Gastroesophageal sphincter (tissue), 3 donors: ENCODE measurements around the gene PSMC2.

Experiments
- EP300 ChIP-seq: sonication (generic); formaldehyde crosslinking; IDR thresholded peaks from one replicate; pipeline ENCODE4 v1.6.1; 2017; ENCODE audit warnings: antibody characterized with exemption, mild to moderate bottlenecking
- POLR2A ChIP-seq, 2 donors: fragments of 450-650 bp; IDR thresholded peaks; one replicate each; pipeline ENCODE4 v1.6.1; 2017; ENCODE audit warnings: antibody characterized with exemption in 2 of 2, mild to moderate bottlenecking in 2 of 2, moderate library complexity in 1 of 2
- POLR2AphosphoS5 ChIP-seq: sonication (generic); formaldehyde crosslinking; IDR thresholded peaks from one replicate; pipeline ENCODE4 v1.6.1; 2017; ENCODE audit warnings: antibody characterized with exemption
- TF ChIP-seq, protein P1 (sequence below), 4 experiments: fragments of 200-600 bp in 2 of 4; fragments of 450-650 bp in 2 of 4; sonication (generic) in 1 of 4; IDR thresholded peaks; one replicate each; pipeline ENCODE4 v1.5.1; 2017 to 2019; ENCODE audit warnings: antibody characterized with exemption in 4 of 4, mild to moderate bottlenecking in 2 of 4, moderate library complexity in 2 of 4

DNA sequence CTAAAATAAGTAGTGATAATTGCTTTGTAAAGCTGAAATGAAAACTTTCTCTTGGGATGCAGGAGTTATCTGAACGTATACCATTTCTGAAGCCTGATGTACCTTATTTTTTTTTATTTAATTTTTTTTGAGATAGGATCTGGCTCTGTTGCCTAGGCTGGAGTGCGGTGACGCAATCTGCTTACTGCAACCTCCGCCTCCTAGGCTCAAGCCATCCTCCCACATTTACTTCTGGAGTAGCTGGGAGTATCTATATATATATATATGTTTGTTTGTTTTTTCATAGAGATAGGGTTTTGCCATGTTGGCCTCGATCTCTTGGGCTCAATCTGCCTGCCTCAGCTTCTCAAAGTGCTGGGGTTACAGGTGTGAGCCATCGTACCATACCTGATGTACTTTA lies 47.8 kb upstream of the PSMC2 start:
- TF ChIP-seq, protein P1, sequence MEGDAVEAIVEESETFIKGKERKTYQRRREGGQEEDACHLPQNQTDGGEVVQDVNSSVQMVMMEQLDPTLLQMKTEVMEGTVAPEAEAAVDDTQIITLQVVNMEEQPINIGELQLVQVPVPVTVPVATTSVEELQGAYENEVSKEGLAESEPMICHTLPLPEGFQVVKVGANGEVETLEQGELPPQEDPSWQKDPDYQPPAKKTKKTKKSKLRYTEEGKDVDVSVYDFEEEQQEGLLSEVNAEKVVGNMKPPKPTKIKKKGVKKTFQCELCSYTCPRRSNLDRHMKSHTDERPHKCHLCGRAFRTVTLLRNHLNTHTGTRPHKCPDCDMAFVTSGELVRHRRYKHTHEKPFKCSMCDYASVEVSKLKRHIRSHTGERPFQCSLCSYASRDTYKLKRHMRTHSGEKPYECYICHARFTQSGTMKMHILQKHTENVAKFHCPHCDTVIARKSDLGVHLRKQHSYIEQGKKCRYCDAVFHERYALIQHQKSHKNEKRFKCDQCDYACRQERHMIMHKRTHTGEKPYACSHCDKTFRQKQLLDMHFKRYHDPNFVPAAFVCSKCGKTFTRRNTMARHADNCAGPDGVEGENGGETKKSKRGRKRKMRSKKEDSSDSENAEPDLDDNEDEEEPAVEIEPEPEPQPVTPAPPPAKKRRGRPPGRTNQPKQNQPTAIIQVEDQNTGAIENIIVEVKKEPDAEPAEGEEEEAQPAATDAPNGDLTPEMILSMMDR (IDR thresholded peaks at IDR 0.05): no peak
- TF ChIP-seq POLR2AphosphoS5: no peak
- TF ChIP-seq POLR2A (IDR thresholded peaks at IDR 0.05): no peak
- no peak for TF ChIP-seq EP300
